Neuronal stem cell (in vitro differentiated cells): ENCODE measurements around the gene WWC1.
A peak's percentile ranks its signal among the peaks of the same experiment; 100 is the strongest.
"Not testable (repeated sequence)": the region's sequence is repeated elsewhere in the genome, so short reads cannot be mapped to it uniquely, and the experiment has no call there.

Experiments
- DNase-seq: peaks from one replicate; pipeline ENCODE4 v3.0.0-alpha.2; 2013; ENCODE audit warnings: low spot score
- H2AFZ ChIP-seq: one replicate; pipeline ENCODE4 v1.6.1; 2013; ENCODE audit warnings: mild to moderate bottlenecking, low read length, inconsistent platforms
- H2AK5ac ChIP-seq: 2 replicates; pipeline ENCODE4 v1.6.1; 2013; ENCODE audit warnings: low read depth, mild to moderate bottlenecking, inconsistent platforms, low read length, moderate library complexity, mixed read lengths
- H2BK120ac ChIP-seq: 2 replicates; pipeline ENCODE4 v1.6.1; 2013; ENCODE audit warnings: low read depth, mild to moderate bottlenecking, inconsistent platforms, low read length, moderate library complexity, mixed read lengths
- H2BK12ac ChIP-seq: one replicate; pipeline ENCODE4 v1.6.1; 2013; ENCODE audit warnings: low read length, inconsistent platforms
- H2BK15ac ChIP-seq: 2 replicates; pipeline ENCODE4 v1.6.1; 2013; ENCODE audit warnings: mild to moderate bottlenecking, low read length, inconsistent platforms, mixed read lengths
- H2BK5ac ChIP-seq: one replicate; pipeline ENCODE4 v1.6.1; 2013; ENCODE audit warnings: inconsistent platforms, mild to moderate bottlenecking, low read length, moderate library complexity
- H3K14ac ChIP-seq: one replicate; pipeline ENCODE4 v1.6.1; 2013; ENCODE audit warnings: low read length, inconsistent platforms
- H3K18ac ChIP-seq: 2 replicates; pipeline ENCODE4 v1.6.1; 2013; ENCODE audit warnings: low read length, inconsistent platforms
- H3K23ac ChIP-seq: 2 replicates; pipeline ENCODE4 v1.6.1; 2013; ENCODE audit warnings: low read depth, mild to moderate bottlenecking, mixed read lengths, low read length, inconsistent platforms; ENCODE audit not compliant: poor library complexity
- H3K27ac ChIP-seq: replicated peaks from 3 replicates; pipeline ENCODE4 v1.5.1; 2013; ENCODE audit warnings: low read length, inconsistent platforms
- H3K27me3 ChIP-seq, 3 experiments: 2 replicates each; pipeline ENCODE4 v1.6.1; 2013; ENCODE audit warnings: low read length in 3 of 3, mild to moderate bottlenecking in 2 of 3, inconsistent platforms in 1 of 3, low read depth in 1 of 3, mixed read lengths in 1 of 3, moderate library complexity in 1 of 3; ENCODE audit not compliant: control insufficient read depth in 3 of 3, insufficient read depth in 3 of 3
- H3K36me3 ChIP-seq, 2 donors: replicated peaks in 1 of 2; 2 replicates each; pipeline ENCODE4 v1.6.1; 2013; ENCODE audit warnings: low read length in 2 of 2; ENCODE audit not compliant: control insufficient read depth in 2 of 2, insufficient read depth in 2 of 2
- H3K4ac ChIP-seq: 2 replicates; pipeline ENCODE4 v1.6.1; 2013; ENCODE audit warnings: inconsistent platforms, mild to moderate bottlenecking, low read length, moderate library complexity
- H3K4me1 ChIP-seq, 2 donors: 1 replicate in 1 of 2; 2 replicates in 1 of 2; pipeline ENCODE4 v1.6.1; 2013; ENCODE audit warnings: low read length in 2 of 2, low read depth in 1 of 2; ENCODE audit not compliant: control insufficient read depth in 2 of 2, insufficient read depth in 1 of 2
- H3K4me2 ChIP-seq: one replicate; pipeline ENCODE4 v1.6.1; 2013; ENCODE audit warnings: mild to moderate bottlenecking, low read length, inconsistent platforms; ENCODE audit not compliant: insufficient read depth, poor library complexity, severe bottlenecking
- H3K4me3 ChIP-seq, 2 donors: 2 replicates each; pipeline ENCODE4 v1.5.1; 2013; ENCODE audit warnings: low read length in 2 of 2, mild to moderate bottlenecking in 2 of 2, inconsistent platforms in 1 of 2, moderate library complexity in 1 of 2
- H3K79me1 ChIP-seq: one replicate; pipeline ENCODE4 v1.6.1; 2013; ENCODE audit warnings: low read depth, mild to moderate bottlenecking, inconsistent platforms, low read length, moderate library complexity
- H3K9ac ChIP-seq: one replicate; pipeline ENCODE4 v1.6.1; 2013; ENCODE audit warnings: mild to moderate bottlenecking, low read depth, low read length, inconsistent platforms; ENCODE audit not compliant: poor library complexity
- H3K9me3 ChIP-seq, 2 donors: replicated peaks in 1 of 2; 2 replicates each; pipeline versions ENCODE3 to v1.6.1; 2013; ENCODE audit warnings: low read length in 2 of 2, mild to moderate bottlenecking in 2 of 2, inconsistent platforms in 1 of 2, low read depth in 1 of 2, mixed read lengths in 1 of 2, moderate library complexity in 1 of 2; ENCODE audit not compliant: control insufficient read depth in 2 of 2, insufficient read depth in 1 of 2
- H4K8ac ChIP-seq: one replicate; pipeline ENCODE4 v1.6.1; 2013; ENCODE audit warnings: low read depth, mild to moderate bottlenecking, inconsistent platforms, low read length, moderate library complexity
- H4K91ac ChIP-seq: one replicate; pipeline ENCODE4 v1.6.1; 2013; ENCODE audit warnings: low read length, low read depth, mild to moderate bottlenecking, inconsistent platforms; ENCODE audit not compliant: poor library complexity
- WGBS, 2 donors: extraction: QIAGEN DNeasy Blood & Tissue Kit; methylation state at CpG; one replicate each; pipeline ENCODE4 v1.1.7; 2013; ENCODE audit warnings: missing lambda C conversion rate in 2 of 2, mixed read lengths in 1 of 2; ENCODE audit not compliant: insufficient read length in 2 of 2, insufficient replicate concordance in 1 of 2; ENCODE audit errors: extremely low coverage in 2 of 2; 5-methylcytosine and 5-hydroxymethylcytosine counted together

Gene WWC1

DNA sequence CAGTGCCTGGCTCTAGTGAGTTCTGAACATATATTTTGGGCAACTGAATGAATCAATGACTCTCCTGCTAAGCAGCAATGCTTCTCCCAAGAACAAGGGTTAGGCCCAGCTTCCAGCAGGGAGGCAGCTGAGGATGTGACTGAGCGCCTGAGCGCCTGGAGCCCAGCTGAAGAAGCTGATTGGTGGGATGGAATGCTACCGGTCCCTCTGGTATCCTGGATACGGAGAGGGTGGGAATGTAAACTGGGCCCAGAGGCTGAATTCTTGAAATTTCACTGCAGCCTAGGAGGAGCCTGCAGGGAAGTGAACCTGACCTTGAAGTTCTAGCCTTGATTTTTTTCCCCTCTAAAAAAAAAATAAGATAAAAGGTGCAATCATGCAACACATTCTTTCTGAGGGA, 43.2 kb downstream of the WWC1 start:
- Histone ChIP-seq H2BK15ac (no peak overlapping the region), H3K4me1 (peaks cover 12 to 16% of the 10 kb centered on the region in 2 donors), H2BK5ac (no peak overlapping the region), H3K23ac (no peak overlapping the region), H2BK12ac (no peak overlapping the region), H3K4ac (no peak overlapping the region), H3K14ac (no peak overlapping the region), H2BK120ac (no peak overlapping the region), H3K27ac (no peak overlapping the region), H3K27me3 (no peaks in the 10 kb centered on the region), H2AFZ (peak overlapping the region; percentile 2), H2AK5ac (no peak overlapping the region), H4K8ac (no peak overlapping the region), H4K91ac (no peak overlapping the region), H3K9ac (no peak overlapping the region), H3K4me3 (no peak overlapping the region), H3K36me3 (no peaks in the 10 kb centered on the region), H3K9me3 (no peaks in the 10 kb centered on the region), H3K79me1 (no peaks in the 10 kb centered on the region), H3K4me2 (no peak overlapping the region), H3K18ac (no peak overlapping the region)
- WGBS, 2 donors: no CpG with 5 or more reads among the region's 4 CpGs
- peak; percentile 36 for DNase-seq

DNA sequence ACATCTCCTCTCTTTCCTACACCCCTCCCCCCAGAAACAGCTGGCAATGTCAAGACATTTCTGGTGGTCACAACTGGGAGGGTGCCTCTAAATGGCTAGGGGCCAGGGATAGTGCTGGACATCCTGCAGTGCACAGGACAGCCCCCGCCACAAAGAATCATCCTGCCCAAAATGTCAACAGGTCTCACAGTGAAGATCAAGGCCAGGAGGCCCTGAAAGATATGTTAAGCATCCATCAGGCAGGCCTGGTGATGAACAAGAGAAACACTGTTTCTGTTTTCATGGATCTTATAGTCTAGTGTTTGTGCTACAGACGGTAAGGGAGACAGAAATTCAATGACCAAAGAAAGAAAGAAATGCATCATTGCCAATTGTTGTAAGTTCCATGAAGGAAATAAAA, 45.9 kb downstream of the WWC1 start:
- Histone ChIP-seq H2BK5ac (no peak overlapping the region), H4K8ac (no peak overlapping the region), H3K18ac (no peak overlapping the region), H3K4me1 (peaks cover 9 to 16% of the 10 kb centered on the region in 2 donors), H3K4me3 (no peak overlapping the region), H3K27ac (no peak overlapping the region), H2BK12ac (no peak overlapping the region), H2AFZ (no peak overlapping the region), H2BK15ac (no peak overlapping the region), H3K23ac (no peak overlapping the region), H3K9me3 (no peaks in the 10 kb centered on the region), H2AK5ac (no peak overlapping the region), H2BK120ac (no peak overlapping the region), H3K36me3 (no peaks in the 10 kb centered on the region), H3K9ac (no peak overlapping the region), H3K27me3 (no peaks in the 10 kb centered on the region), H3K14ac (no peak overlapping the region), H4K91ac (no peak overlapping the region), H3K4me2 (no peak overlapping the region), H3K4ac (no peak overlapping the region), H3K79me1 (no peaks in the 10 kb centered on the region)
- no peak for DNase-seq
- WGBS, 2 donors: no CpG with 5 or more reads among the region's 2 CpGs

DNA sequence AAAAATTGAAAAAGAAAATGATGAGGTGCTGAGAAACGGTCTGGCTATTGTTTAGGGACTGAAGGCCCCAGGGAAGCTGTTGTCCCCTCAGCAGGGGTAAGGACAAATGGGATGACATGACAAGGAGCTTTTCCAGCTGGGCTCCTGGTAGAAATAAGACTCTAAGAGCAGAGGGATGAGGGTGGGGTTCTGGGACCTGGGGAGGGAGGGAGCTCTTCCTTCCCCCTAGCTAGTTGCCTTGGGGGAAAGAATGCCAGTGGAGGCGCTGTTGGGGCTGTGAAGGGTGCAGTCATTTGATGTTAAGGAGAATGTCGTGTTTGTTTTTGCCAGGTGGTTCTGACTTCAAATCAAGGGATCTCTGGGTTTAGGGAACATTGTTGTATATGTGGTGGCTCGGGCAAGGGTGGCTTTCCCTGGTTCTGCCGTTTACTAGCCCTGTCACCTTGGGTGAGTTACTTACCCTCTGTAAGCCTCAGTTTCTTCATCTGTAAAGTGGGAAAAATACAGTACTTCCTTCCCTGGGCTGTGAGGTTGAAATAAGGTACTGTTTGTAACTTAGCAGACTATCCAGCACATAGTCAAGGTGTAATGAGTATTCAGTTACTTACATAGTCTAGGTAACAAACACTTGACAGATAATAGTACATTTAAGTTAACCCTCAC, 47.8 kb downstream of the WWC1 start:
- Histone ChIP-seq H4K8ac (no peak overlapping the region), H4K91ac (no peak overlapping the region), H3K23ac (no peak overlapping the region), H2AFZ (no peak overlapping the region), H3K14ac (no peak overlapping the region), H3K4me2 (no peak overlapping the region), H2BK120ac (no peak overlapping the region), H2BK12ac (no peak overlapping the region), H3K18ac (no peak overlapping the region), H3K79me1 (no peaks in the 10 kb centered on the region), H3K4me1 (peaks cover 6 to 8% of the 10 kb centered on the region in 2 donors), H3K27ac (no peak overlapping the region), H3K36me3 (no peaks in the 10 kb centered on the region), H3K27me3 (no peaks in the 10 kb centered on the region), H3K9me3 (no peaks in the 10 kb centered on the region), H3K4me3 (no peak overlapping the region), H3K4ac (no peak overlapping the region), H2BK15ac (no peak overlapping the region), H2AK5ac (no peak overlapping the region), H3K9ac (no peak overlapping the region), H2BK5ac (no peak overlapping the region)
- DNase-seq: no peak
- WGBS, 2 donors: no CpG with 5 or more reads among the region's 5 CpGs

DNA sequence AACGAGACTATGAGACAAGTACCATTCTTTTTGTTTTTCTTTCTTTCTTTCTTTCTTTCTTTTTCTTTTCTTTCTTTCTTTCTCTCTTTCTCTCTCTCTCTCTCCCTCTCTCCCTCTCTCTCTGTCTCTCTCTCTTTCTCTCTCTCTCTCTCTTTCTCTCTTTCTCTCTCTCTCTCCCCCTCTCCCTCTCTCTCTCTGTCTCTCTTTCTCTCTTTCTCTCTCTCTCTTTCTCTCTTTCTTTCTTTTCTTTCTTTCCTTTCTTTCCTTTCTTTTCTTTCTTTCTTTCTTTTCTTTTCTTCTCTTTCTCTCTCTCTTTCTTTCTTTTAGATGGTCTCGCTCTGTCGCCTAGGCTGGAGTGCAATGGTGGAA, 48.3 kb downstream of the WWC1 start:
- not testable (repeated sequence) for H3K4ac ChIP-seq, H3K27me3 ChIP-seq, H3K4me1 ChIP-seq, H4K8ac ChIP-seq, H2AFZ ChIP-seq, H2BK120ac ChIP-seq, H3K4me2 ChIP-seq, H2BK12ac ChIP-seq, H3K9ac ChIP-seq, H3K36me3 ChIP-seq, DNase-seq, H3K79me1 ChIP-seq, H2AK5ac ChIP-seq, H3K23ac ChIP-seq, H4K91ac ChIP-seq, H2BK5ac ChIP-seq, H3K18ac ChIP-seq, H3K4me3 ChIP-seq, H3K14ac ChIP-seq, H3K9me3 ChIP-seq, H2BK15ac ChIP-seq, H3K27ac ChIP-seq
- WGBS, 2 donors: no CpG with 5 or more reads among the region's 3 CpGs
